ENCODE data around the gene NFIA.

The NFIA gene

GRCh38 chr1:61334718-61335589 lies 252.6 kb downstream of the NFIA start:
- TF ChIP-seq FOXM1 (IDR thresholded peaks at IDR 0.05; ENCODE audit: borderline replicate concordance, low read depth) (no peak), CREB1 (IDR thresholded peaks at IDR 0.05; ENCODE audit: low read depth) (no peak), TEAD4 (IDR thresholded peaks at IDR 0.05) (no peak)

- TF ChIP-seq CREB1 (IDR thresholded peaks at IDR 0.05; ENCODE audit: low read depth) (no peak), NFIC (IDR thresholded peaks at IDR 0.05) (no peak), RAD21 (IDR thresholded peaks at IDR 0.05; ENCODE audit: low read depth) (no peak), ZBTB7A (IDR thresholded peaks at IDR 0.05; ENCODE audit: low read depth) (no peak), EP300 (IDR thresholded peaks at IDR 0.05; ENCODE audit: borderline replicate concordance) (no peak), YY1 (IDR thresholded peaks at IDR 0.05; ENCODE audit: low read depth) (no peak), EGR1 (IDR thresholded peaks at IDR 0.05) (no peak), MAX (IDR thresholded peaks at IDR 0.05) (no peak), TCF12 (IDR thresholded peaks at IDR 0.05; ENCODE audit: low read depth) (no peak), TEAD4 (IDR thresholded peaks at IDR 0.05) (no peak), CEBPB (IDR thresholded peaks at IDR 0.05) (no peak)
- TF ChIP-seq, protein P1, sequence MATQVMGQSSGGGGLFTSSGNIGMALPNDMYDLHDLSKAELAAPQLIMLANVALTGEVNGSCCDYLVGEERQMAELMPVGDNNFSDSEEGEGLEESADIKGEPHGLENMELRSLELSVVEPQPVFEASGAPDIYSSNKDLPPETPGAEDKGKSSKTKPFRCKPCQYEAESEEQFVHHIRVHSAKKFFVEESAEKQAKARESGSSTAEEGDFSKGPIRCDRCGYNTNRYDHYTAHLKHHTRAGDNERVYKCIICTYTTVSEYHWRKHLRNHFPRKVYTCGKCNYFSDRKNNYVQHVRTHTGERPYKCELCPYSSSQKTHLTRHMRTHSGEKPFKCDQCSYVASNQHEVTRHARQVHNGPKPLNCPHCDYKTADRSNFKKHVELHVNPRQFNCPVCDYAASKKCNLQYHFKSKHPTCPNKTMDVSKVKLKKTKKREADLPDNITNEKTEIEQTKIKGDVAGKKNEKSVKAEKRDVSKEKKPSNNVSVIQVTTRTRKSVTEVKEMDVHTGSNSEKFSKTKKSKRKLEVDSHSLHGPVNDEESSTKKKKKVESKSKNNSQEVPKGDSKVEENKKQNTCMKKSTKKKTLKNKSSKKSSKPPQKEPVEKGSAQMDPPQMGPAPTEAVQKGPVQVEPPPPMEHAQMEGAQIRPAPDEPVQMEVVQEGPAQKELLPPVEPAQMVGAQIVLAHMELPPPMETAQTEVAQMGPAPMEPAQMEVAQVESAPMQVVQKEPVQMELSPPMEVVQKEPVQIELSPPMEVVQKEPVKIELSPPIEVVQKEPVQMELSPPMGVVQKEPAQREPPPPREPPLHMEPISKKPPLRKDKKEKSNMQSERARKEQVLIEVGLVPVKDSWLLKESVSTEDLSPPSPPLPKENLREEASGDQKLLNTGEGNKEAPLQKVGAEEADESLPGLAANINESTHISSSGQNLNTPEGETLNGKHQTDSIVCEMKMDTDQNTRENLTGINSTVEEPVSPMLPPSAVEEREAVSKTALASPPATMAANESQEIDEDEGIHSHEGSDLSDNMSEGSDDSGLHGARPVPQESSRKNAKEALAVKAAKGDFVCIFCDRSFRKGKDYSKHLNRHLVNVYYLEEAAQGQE (IDR thresholded peaks at IDR 0.05; ENCODE audit: low read depth), result no peak
These were observed 254.7 kb downstream of the NFIA start for GRCh38 chr1:61337037-61337436.

DNA sequence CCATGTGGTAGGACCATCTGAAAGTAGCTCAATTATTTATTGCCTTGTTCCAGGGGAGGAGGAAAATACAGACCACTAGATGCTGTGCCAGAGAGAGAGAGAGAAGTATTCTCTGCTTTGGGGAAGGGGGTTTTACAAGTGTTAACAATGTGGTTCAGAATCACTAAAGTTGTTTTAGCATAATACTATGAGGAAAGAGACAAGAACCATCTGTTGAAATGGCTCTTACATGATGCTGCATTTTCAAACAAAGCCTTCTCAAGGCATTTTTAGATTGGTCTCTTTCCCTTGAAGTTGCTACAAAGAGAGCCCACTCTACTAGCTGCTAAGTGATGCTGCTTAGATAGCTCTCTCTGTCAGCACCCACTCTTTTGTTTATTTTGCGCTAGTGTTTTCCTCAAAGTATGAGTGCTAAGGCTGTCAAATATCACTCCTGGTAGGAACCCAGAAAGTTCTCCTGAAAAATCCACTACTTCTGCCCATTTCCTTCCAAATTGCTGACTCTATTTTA lies 255.1 kb downstream of the NFIA start:
- TF ChIP-seq EGR1 (IDR thresholded peaks at IDR 0.05) (no peak), TAF1 (IDR thresholded peaks at IDR 0.05; ENCODE audit: low read depth) (no peak), YY1 (IDR thresholded peaks at IDR 0.05; ENCODE audit: low read depth) (no peak), RAD21 (IDR thresholded peaks at IDR 0.05; ENCODE audit: low read depth) (no peak), EP300 (IDR thresholded peaks at IDR 0.05; ENCODE audit: borderline replicate concordance) (no peak), MAX (IDR thresholded peaks at IDR 0.05) (no peak), CEBPB (IDR thresholded peaks at IDR 0.05) (no peak), NFIC (IDR thresholded peaks at IDR 0.05) (no peak), TCF12 (IDR thresholded peaks at IDR 0.05; ENCODE audit: low read depth) (no peak), ZBTB7A (IDR thresholded peaks at IDR 0.05; ENCODE audit: low read depth) (no peak), FOXM1 (IDR thresholded peaks at IDR 0.05; ENCODE audit: borderline replicate concordance, low read depth) (no peak), CREB1 (IDR thresholded peaks at IDR 0.05; ENCODE audit: low read depth) (no peak)
- TF ChIP-seq, protein P1 (IDR thresholded peaks at IDR 0.05; ENCODE audit: low read depth), result no peak
- TF ChIP-seq, protein P2, sequence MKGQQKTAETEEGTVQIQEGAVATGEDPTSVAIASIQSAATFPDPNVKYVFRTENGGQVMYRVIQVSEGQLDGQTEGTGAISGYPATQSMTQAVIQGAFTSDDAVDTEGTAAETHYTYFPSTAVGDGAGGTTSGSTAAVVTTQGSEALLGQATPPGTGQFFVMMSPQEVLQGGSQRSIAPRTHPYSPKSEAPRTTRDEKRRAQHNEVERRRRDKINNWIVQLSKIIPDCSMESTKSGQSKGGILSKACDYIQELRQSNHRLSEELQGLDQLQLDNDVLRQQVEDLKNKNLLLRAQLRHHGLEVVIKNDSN (IDR thresholded peaks at IDR 0.05), result no peak

DNA sequence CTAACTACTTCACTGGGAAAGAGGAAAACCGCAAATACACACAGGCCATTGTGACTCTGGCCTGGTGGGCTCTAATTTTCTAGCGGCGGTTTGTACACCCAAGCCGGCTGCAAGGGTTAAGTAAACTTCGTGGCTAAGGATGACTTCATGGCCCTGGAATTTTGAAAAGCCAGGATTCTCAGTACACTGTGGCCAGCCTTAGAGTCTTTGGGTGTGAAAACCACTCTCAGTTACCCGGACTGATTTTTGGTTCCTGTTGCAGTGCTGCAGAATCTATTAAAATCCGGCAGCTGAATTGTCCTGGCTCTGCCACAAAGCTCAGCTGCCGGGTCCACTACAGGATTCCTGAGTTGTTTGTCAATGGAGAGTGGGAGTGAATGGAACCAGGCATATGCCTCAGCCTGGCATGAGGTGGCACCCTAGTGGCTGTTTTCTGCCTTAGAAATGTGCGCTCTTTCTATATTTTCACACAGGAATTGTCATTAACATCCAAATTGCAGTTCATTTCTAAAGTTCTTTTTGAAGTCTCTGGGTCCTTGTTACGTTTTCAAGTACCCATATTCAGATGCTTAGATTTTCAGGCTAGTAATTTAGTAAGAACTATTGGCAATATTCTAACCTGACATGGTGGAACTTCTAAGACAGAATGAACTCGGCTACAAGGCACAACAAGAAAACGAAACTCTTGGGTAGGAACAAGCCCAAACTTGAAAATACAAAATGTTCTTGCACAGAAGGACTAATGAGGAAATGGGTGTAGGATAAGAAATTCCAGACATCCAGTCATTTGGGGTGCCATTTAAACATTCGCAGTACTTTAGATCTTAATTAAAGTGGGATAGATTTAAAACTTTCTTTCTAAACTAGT lies 255.9 kb downstream of the NFIA start:
- TF ChIP-seq TAF1 (IDR thresholded peaks at IDR 0.05; ENCODE audit: low read depth) (no peak), TEAD4 (IDR thresholded peaks at IDR 0.05) (peak; percentile 88), TCF12 (IDR thresholded peaks at IDR 0.05; ENCODE audit: low read depth) (no peak), RAD21 (IDR thresholded peaks at IDR 0.05; ENCODE audit: low read depth) (peak; percentile 82), MAX (IDR thresholded peaks at IDR 0.05) (peak; percentile 52), YY1 (IDR thresholded peaks at IDR 0.05; ENCODE audit: low read depth) (no peak)

DNA sequence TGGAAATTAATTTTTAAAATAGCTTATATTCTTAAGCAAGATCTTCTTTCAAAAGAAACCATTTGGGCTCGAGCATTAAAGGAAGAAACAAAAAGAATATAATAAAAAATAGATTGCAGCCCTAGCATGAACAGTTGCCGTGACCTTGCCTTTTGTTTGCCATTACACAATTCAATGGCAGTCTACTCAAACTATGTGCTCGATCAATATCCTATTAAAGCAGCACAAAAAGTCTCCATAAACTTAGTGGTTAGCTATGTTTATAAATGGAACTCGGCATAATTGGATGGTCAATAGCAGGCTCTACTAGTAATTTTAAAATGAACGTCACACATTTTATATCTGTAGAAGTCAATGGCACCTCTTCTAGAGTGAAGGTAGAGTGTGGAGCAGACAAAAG lies 256.5 kb downstream of the NFIA start:
- TF ChIP-seq FOXM1 (IDR thresholded peaks at IDR 0.05; ENCODE audit: borderline replicate concordance, low read depth), result no peak
- TF ChIP-seq, protein P2 (IDR thresholded peaks at IDR 0.05), result no peak
- no peak for TF ChIP-seq CEBPB (IDR thresholded peaks at IDR 0.05)
- TF ChIP-seq TAF1 (IDR thresholded peaks at IDR 0.05; ENCODE audit: low read depth), result no peak
- TF ChIP-seq TCF12 (IDR thresholded peaks at IDR 0.05; ENCODE audit: low read depth), result no peak
- TF ChIP-seq, protein P1 (IDR thresholded peaks at IDR 0.05; ENCODE audit: low read depth), result no peak
- TF ChIP-seq CREB1 (IDR thresholded peaks at IDR 0.05; ENCODE audit: low read depth), result no peak
- no peak for TF ChIP-seq NFIC (IDR thresholded peaks at IDR 0.05)
- no peak for TF ChIP-seq MAX (IDR thresholded peaks at IDR 0.05)
- no peak for TF ChIP-seq EP300 (IDR thresholded peaks at IDR 0.05; ENCODE audit: borderline replicate concordance)

Data from Ishikawa (cell line).